NB4 (cell line): ENCODE results near the gene BID.

ENCODE experiments used
- MYC ChIP-seq: IDR thresholded peaks from 2 replicates; pipeline ENCODE4 v1.6.1; 2011; ENCODE audit warnings: low read depth, low read length
- POLR2A ChIP-seq: IDR thresholded peaks from 2 replicates; pipeline ENCODE4 v1.6.1; 2011; ENCODE audit warnings: mild to moderate bottlenecking; ENCODE audit not compliant: insufficient read length; ENCODE audit errors: extremely low read depth
- TF ChIP-seq, protein P1 (sequence below): IDR thresholded peaks from one replicate; pipeline ENCODE4 v1.5.1; 2012; ENCODE audit warnings: low read depth, low read length
- TF ChIP-seq, protein P2 (sequence below): IDR thresholded peaks from 2 replicates; pipeline ENCODE4 v1.6.1; 2011; ENCODE audit warnings: low read depth, low read length

DNA sequence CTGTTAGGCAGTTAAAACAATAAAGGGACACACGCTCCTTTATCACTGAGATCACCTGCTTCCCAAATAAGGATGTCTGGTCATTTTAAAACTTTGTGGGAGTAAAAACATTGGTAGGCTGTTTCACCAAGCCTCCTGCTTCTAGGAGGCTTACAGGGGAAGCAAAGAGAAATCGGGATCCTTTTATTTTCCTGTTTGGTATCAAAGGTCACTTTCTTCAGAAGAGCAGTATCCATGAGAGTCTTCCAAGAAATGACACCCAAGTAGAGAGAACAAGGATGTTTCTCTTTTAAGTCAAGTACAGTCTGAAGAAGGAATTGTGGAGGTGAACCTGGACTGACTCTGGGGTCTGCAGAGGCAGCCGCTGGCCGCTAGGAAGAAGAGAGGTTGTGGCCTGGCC, 36.9 kb upstream of the BID start:
- TF ChIP-seq, protein P1, sequence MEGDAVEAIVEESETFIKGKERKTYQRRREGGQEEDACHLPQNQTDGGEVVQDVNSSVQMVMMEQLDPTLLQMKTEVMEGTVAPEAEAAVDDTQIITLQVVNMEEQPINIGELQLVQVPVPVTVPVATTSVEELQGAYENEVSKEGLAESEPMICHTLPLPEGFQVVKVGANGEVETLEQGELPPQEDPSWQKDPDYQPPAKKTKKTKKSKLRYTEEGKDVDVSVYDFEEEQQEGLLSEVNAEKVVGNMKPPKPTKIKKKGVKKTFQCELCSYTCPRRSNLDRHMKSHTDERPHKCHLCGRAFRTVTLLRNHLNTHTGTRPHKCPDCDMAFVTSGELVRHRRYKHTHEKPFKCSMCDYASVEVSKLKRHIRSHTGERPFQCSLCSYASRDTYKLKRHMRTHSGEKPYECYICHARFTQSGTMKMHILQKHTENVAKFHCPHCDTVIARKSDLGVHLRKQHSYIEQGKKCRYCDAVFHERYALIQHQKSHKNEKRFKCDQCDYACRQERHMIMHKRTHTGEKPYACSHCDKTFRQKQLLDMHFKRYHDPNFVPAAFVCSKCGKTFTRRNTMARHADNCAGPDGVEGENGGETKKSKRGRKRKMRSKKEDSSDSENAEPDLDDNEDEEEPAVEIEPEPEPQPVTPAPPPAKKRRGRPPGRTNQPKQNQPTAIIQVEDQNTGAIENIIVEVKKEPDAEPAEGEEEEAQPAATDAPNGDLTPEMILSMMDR, result no peak
- TF ChIP-seq, protein P2, sequence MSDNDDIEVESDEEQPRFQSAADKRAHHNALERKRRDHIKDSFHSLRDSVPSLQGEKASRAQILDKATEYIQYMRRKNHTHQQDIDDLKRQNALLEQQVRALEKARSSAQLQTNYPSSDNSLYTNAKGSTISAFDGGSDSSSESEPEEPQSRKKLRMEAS, result no peak
- TF ChIP-seq POLR2A (no peak), MYC (no peak)
